Measurements from ENCODE around the gene GMDS.

GMDS gene

DNA sequence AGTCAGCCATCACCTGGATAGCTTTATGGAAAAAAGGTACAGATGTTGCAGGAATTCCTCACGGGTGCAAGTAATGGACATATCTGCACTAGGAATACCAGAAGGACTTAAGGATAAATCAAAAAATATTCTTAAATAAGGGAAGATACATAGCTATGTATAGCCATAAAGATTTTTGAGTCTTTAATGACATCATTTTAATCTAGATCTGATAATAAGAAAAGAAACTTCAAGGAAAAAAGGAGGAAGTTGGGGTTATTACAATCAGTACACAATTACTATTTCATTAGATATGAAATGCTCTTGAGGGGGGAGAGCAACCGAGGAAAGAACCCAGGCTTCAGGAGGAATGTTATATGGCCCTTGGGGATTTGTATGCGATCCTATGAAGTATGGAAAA lies 525.5 kb downstream of the GMDS start:
- no peak overlapping the region for H3K27ac ChIP-seq (ENCODE audit: insufficient read depth, low read length, poor library complexity, severe bottlenecking)
- H3K27me3 ChIP-seq (replicated peaks; ENCODE audit: control insufficient read depth, insufficient read depth, low read length, poor library complexity, severe bottlenecking) = no peaks in the 10 kb centered on the region
- no peak overlapping the region for H3K4me3 ChIP-seq (ENCODE audit: insufficient read depth, low read depth, low read length, poor library complexity, severe bottlenecking)
- H3K9me3 ChIP-seq (ENCODE audit: control insufficient read depth, low read length) = no peaks in the 10 kb centered on the region
- H3K4me1 ChIP-seq (ENCODE audit: control insufficient read depth, insufficient read depth, low read length, poor library complexity, severe bottlenecking) = no peaks in the 10 kb centered on the region
- no peaks in the 10 kb centered on the region for H3K36me3 ChIP-seq (ENCODE audit: control insufficient read depth, insufficient read depth, low read length)
- no peak for DNase-seq

DNA sequence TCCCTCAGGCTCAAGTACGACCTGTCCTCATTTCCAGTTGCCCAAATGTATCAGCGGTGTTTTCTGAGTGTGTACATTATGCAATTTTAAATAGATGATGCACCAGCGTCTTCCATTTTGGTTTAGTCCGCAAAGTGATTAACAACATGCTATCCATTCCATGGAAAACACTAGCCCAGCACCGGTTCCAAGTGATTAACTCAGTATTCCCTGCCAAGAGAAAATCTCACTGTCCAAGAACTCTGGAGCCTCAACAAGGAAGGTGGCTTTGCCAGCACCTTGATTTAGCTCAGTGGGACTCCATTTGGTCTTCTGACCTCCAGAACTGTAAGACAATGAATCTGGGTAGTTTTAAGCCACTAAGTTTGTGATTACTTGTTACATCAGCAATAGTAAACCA lies 528.5 kb downstream of the GMDS start:
- DNase-seq = no peak
- no peak overlapping the region for H3K4me3 ChIP-seq (ENCODE audit: insufficient read depth, low read depth, low read length, poor library complexity, severe bottlenecking)
- H3K4me1 ChIP-seq (ENCODE audit: control insufficient read depth, insufficient read depth, low read length, poor library complexity, severe bottlenecking) = no peaks in the 10 kb centered on the region
- no peak overlapping the region for H3K27ac ChIP-seq (ENCODE audit: insufficient read depth, low read length, poor library complexity, severe bottlenecking)
- H3K9me3 ChIP-seq (ENCODE audit: control insufficient read depth, low read length) = no peaks in the 10 kb centered on the region
- no peaks in the 10 kb centered on the region for H3K36me3 ChIP-seq (ENCODE audit: control insufficient read depth, insufficient read depth, low read length)
- H3K27me3 ChIP-seq (replicated peaks; ENCODE audit: control insufficient read depth, insufficient read depth, low read length, poor library complexity, severe bottlenecking) = no peaks in the 10 kb centered on the region

DNA sequence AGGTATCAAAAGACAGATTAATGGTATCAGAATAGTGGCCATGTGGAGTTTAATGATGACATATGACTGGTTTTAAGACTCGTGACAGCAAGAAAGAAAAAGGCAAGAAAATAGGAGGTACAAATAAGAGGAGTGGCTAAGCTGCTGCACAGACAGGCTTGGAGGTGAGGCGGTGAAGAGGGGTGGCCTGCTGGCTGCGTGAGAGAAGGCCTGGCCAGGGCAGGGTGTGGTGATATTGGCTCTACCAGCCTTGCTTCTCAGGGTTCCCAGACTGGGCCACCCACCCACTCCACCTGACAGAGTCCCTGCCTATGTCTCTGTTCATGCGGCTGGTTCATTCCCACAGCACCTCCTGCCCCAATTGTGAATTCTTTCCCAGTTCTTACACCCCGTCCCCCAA lies 529.0 kb downstream of the GMDS start:
- H3K36me3 ChIP-seq (ENCODE audit: control insufficient read depth, insufficient read depth, low read length) = no peaks in the 10 kb centered on the region
- H3K27ac ChIP-seq (ENCODE audit: insufficient read depth, low read length, poor library complexity, severe bottlenecking) = no peak overlapping the region
- H3K9me3 ChIP-seq (ENCODE audit: control insufficient read depth, low read length) = no peaks in the 10 kb centered on the region
- no peak overlapping the region for H3K4me3 ChIP-seq (ENCODE audit: insufficient read depth, low read depth, low read length, poor library complexity, severe bottlenecking)
- DNase-seq = no peak
- no peaks in the 10 kb centered on the region for H3K4me1 ChIP-seq (ENCODE audit: control insufficient read depth, insufficient read depth, low read length, poor library complexity, severe bottlenecking)
- H3K27me3 ChIP-seq (replicated peaks; ENCODE audit: control insufficient read depth, insufficient read depth, low read length, poor library complexity, severe bottlenecking) = no peaks in the 10 kb centered on the region

DNA sequence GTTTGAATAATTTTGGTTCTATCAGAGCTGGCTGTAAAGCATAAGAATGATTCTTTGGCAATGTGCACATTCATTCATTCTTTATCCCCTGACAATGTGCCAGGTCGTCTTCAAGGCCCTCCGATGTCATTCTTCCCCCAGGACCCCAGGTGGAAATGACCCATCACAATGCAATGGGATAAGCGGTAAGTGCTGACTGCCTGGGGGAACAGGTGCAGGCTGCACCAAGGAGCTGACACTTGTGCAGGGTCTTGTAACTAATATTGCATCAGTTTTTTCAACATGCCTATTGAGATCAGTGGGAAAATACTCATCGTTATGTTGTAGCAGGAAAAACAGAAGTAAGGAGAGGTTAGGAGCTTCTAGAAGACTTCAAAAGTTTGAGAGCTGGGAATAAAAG lies 530.1 kb downstream of the GMDS start:
- no peak for DNase-seq

DNA sequence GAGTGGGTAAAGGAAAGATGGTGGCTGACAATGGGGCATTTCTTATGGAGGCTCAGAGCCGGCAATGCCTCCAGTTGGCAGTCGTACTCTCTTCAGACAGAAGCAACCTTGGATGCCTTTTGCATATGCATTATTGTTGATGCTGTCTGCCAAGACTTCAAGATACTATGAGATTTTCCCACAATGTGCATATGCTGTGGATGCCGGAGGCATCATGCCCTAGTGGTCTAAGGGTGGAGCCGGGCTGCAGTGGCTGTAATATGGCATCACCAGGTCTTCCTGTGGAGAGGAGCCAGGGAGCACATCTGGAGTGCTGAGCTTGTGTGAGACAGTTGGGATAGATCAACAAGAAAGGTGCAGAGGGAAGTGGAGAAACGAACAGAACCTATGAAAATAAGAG lies 530.8 kb downstream of the GMDS start:
- no peak for DNase-seq
- Histone ChIP-seq H3K4me3 (ENCODE audit: insufficient read depth, low read depth, low read length, poor library complexity, severe bottlenecking) (no peak overlapping the region), H3K9me3 (ENCODE audit: control insufficient read depth, low read length) (no peaks in the 10 kb centered on the region), H3K27me3 (replicated peaks; ENCODE audit: control insufficient read depth, insufficient read depth, low read length, poor library complexity, severe bottlenecking) (no peaks in the 10 kb centered on the region), H3K27ac (ENCODE audit: insufficient read depth, low read length, poor library complexity, severe bottlenecking) (no peak overlapping the region), H3K4me1 (ENCODE audit: control insufficient read depth, insufficient read depth, low read length, poor library complexity, severe bottlenecking) (no peaks in the 10 kb centered on the region), H3K36me3 (ENCODE audit: control insufficient read depth, insufficient read depth, low read length) (no peaks in the 10 kb centered on the region)

More for the DNA sequence above, 530.1 kb downstream of the GMDS start:
- H3K4me3 ChIP-seq (ENCODE audit: insufficient read depth, low read depth, low read length, poor library complexity, severe bottlenecking) = no peak overlapping the region
- no peaks in the 10 kb centered on the region for H3K36me3 ChIP-seq (ENCODE audit: control insufficient read depth, insufficient read depth, low read length)
- no peaks in the 10 kb centered on the region for H3K9me3 ChIP-seq (ENCODE audit: control insufficient read depth, low read length)
- no peaks in the 10 kb centered on the region for H3K4me1 ChIP-seq (ENCODE audit: control insufficient read depth, insufficient read depth, low read length, poor library complexity, severe bottlenecking)
- no peak overlapping the region for H3K27ac ChIP-seq (ENCODE audit: insufficient read depth, low read length, poor library complexity, severe bottlenecking)
- H3K27me3 ChIP-seq (replicated peaks; ENCODE audit: control insufficient read depth, insufficient read depth, low read length, poor library complexity, severe bottlenecking) = no peaks in the 10 kb centered on the region

DNA sequence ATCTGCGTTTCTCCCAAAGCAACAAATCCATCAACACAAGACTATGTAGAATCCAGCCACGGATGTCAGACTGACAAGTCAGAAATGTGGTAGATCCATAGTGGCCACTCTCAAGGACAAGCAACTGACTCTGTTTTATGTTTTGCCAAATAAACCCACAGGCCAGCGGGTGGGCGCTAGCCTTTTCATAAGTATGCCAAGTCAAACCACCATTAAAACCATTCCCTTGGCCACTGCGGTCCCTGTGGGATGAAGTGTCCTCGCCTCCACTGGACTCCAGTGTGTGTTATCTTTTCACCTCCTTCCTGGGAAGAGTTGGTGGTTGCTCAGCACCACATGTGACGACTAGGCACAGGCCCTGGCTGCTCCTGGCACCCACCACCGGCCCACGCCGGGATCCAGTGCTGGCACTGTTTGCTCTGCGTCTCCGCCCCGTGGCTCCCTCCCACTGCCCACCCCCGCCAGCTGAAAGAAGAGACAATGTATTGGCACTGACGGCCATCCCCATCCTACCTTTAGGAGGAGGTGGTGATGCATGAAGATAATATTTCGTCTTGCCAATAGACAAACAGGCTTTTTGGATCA lies 532.3 kb downstream of the GMDS start:
- DNase-seq = no peak
- Histone ChIP-seq H3K27ac (ENCODE audit: insufficient read depth, low read length, poor library complexity, severe bottlenecking) (no peak overlapping the region), H3K27me3 (replicated peaks; ENCODE audit: control insufficient read depth, insufficient read depth, low read length, poor library complexity, severe bottlenecking) (no peaks in the 10 kb centered on the region), H3K4me1 (ENCODE audit: control insufficient read depth, insufficient read depth, low read length, poor library complexity, severe bottlenecking) (no peaks in the 10 kb centered on the region), H3K36me3 (ENCODE audit: control insufficient read depth, insufficient read depth, low read length) (no peaks in the 10 kb centered on the region), H3K4me3 (ENCODE audit: insufficient read depth, low read depth, low read length, poor library complexity, severe bottlenecking) (no peak overlapping the region), H3K9me3 (ENCODE audit: control insufficient read depth, low read length) (no peaks in the 10 kb centered on the region)

DNA sequence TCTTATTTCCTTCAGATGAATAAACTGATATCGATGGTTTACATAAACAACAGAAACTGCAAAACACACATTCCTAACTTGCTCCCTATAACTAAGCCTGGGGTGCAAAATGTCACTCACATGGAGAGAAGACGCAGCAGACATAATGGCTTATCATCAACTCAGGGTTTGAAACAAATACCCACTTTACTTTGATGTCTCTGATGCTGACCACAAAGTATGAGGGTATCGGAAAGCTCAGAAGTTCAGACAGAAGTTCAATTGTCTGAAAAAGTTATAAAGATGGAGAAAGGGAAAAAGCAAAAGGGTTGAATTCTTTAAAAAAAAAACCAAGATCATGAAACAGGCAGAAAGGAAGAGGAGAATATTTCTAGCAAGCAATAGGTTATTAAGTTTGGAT lies 533.0 kb downstream of the GMDS start:
- DNase-seq = no peak
- H3K36me3 ChIP-seq (ENCODE audit: control insufficient read depth, insufficient read depth, low read length) = no peaks in the 10 kb centered on the region
- H3K27ac ChIP-seq (ENCODE audit: insufficient read depth, low read length, poor library complexity, severe bottlenecking) = no peak overlapping the region
- no peak overlapping the region for H3K4me3 ChIP-seq (ENCODE audit: insufficient read depth, low read depth, low read length, poor library complexity, severe bottlenecking)
- no peaks in the 10 kb centered on the region for H3K4me1 ChIP-seq (ENCODE audit: control insufficient read depth, insufficient read depth, low read length, poor library complexity, severe bottlenecking)
- H3K27me3 ChIP-seq (replicated peaks; ENCODE audit: control insufficient read depth, insufficient read depth, low read length, poor library complexity, severe bottlenecking) = no peaks in the 10 kb centered on the region
- H3K9me3 ChIP-seq (ENCODE audit: control insufficient read depth, low read length) = no peaks in the 10 kb centered on the region

DNA sequence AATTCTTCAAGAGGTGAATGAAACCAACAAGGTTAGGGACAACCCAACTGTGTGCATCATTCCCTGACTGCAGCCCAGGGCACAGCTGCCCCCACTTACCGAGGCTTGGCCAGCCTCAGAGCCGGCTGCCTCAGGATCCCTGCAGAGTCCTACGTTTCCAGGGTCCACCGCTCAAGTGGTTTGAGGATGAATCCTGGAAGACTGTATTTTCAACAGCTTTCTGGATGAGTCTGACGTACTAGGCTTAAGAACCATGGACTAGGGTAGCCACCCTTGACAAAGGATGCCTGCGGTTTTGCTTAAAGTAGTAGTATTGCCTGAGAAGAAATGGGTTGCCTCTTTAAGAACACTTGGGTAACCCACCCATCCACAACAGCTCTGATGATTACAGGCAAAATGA lies 534.3 kb downstream of the GMDS start:
- no peaks in the 10 kb centered on the region for H3K36me3 ChIP-seq (ENCODE audit: control insufficient read depth, insufficient read depth, low read length)
- no peaks in the 10 kb centered on the region for H3K4me1 ChIP-seq (ENCODE audit: control insufficient read depth, insufficient read depth, low read length, poor library complexity, severe bottlenecking)
- no peak for DNase-seq
- no peaks in the 10 kb centered on the region for H3K9me3 ChIP-seq (ENCODE audit: control insufficient read depth, low read length)
- H3K27me3 ChIP-seq (replicated peaks; ENCODE audit: control insufficient read depth, insufficient read depth, low read length, poor library complexity, severe bottlenecking) = no peaks in the 10 kb centered on the region
- H3K27ac ChIP-seq (ENCODE audit: insufficient read depth, low read length, poor library complexity, severe bottlenecking) = no peak overlapping the region
- no peak overlapping the region for H3K4me3 ChIP-seq (ENCODE audit: insufficient read depth, low read depth, low read length, poor library complexity, severe bottlenecking)

DNA sequence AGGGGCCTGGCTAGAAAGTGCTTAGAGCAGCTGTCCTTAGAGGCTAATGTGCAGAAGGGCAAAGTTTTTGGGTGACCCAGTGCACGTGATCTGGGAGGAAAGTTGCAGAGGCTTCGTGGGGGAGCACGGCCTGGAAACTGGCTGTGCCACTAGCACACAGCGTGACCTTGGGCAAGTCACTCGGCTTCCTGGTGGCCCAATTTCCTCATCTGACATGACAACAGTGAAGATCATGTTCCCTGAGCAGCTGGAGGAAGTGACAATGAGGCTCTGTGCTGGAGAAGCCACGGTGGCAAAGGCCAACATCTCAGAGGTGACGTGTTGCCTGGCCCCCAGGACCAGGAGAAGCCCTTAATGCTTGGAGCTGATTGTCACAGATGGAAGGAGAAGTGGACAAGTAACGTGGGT lies 536.2 kb downstream of the GMDS start:
- Histone ChIP-seq H3K36me3 (ENCODE audit: control insufficient read depth, insufficient read depth, low read length) (no peaks in the 10 kb centered on the region), H3K4me3 (ENCODE audit: insufficient read depth, low read depth, low read length, poor library complexity, severe bottlenecking) (no peak overlapping the region), H3K27me3 (replicated peaks; ENCODE audit: control insufficient read depth, insufficient read depth, low read length, poor library complexity, severe bottlenecking) (no peaks in the 10 kb centered on the region), H3K4me1 (ENCODE audit: control insufficient read depth, insufficient read depth, low read length, poor library complexity, severe bottlenecking) (no peaks in the 10 kb centered on the region), H3K27ac (ENCODE audit: insufficient read depth, low read length, poor library complexity, severe bottlenecking) (no peak overlapping the region), H3K9me3 (ENCODE audit: control insufficient read depth, low read length) (no peaks in the 10 kb centered on the region)
- no peak for DNase-seq

DNA sequence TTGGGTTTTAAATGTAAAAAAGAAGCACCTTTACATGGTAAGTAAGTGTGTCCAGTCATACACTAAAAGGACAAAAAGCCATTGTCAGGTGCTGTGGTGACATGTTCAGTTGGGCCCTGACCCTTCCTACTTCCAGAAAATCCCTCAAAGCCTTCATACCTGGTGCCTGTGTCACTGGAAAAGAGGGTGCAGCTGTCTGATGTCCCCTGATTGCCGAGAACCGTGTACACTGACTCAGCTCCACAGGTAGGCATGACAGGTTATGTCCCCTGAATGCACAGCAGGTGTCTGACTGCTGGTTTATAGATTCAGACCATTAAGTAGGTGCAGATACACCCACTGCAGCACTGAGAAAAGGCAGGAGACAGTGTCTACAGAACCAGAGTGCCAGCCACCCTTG lies 536.6 kb downstream of the GMDS start:
- H3K4me3 ChIP-seq (ENCODE audit: insufficient read depth, low read depth, low read length, poor library complexity, severe bottlenecking) = no peak overlapping the region

DNA sequence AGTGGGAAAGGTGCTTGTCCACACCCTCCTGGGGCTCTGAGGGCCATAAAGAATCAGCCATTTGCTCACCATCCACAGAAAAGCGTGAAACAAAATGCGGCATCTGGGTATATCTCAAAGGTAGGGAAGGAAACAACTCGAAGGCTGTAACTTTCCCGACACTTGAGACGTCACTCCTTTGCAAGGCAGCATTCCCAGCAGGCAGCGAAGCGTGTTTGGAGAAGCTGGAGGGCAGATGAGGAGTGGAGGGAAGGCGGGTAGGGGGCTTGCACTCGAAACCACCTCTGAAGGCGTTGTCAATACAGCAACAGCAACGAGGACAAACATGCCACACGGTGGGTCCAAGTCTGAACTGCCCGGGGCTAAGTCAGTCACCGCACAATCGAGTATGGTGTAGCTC lies 537.3 kb downstream of the GMDS start:
- H3K36me3 ChIP-seq (ENCODE audit: control insufficient read depth, insufficient read depth, low read length) = no peaks in the 10 kb centered on the region
- H3K9me3 ChIP-seq (ENCODE audit: control insufficient read depth, low read length) = no peaks in the 10 kb centered on the region
- H3K27me3 ChIP-seq (replicated peaks; ENCODE audit: control insufficient read depth, insufficient read depth, low read length, poor library complexity, severe bottlenecking) = no peaks in the 10 kb centered on the region
- DNase-seq = no peak
- H3K4me1 ChIP-seq (ENCODE audit: control insufficient read depth, insufficient read depth, low read length, poor library complexity, severe bottlenecking) = no peaks in the 10 kb centered on the region
- H3K4me3 ChIP-seq (ENCODE audit: insufficient read depth, low read depth, low read length, poor library complexity, severe bottlenecking) = no peak overlapping the region
- H3K27ac ChIP-seq (ENCODE audit: insufficient read depth, low read length, poor library complexity, severe bottlenecking) = no peak overlapping the region

More for the DNA sequence above, 536.6 kb downstream of the GMDS start:
- no peak for DNase-seq
- Histone ChIP-seq H3K27me3 (replicated peaks; ENCODE audit: control insufficient read depth, insufficient read depth, low read length, poor library complexity, severe bottlenecking) (no peaks in the 10 kb centered on the region), H3K9me3 (ENCODE audit: control insufficient read depth, low read length) (no peaks in the 10 kb centered on the region), H3K4me1 (ENCODE audit: control insufficient read depth, insufficient read depth, low read length, poor library complexity, severe bottlenecking) (no peaks in the 10 kb centered on the region), H3K27ac (ENCODE audit: insufficient read depth, low read length, poor library complexity, severe bottlenecking) (no peak overlapping the region), H3K36me3 (ENCODE audit: control insufficient read depth, insufficient read depth, low read length) (no peaks in the 10 kb centered on the region)
